ENCODE results near the gene NUAK2.

DNA sequence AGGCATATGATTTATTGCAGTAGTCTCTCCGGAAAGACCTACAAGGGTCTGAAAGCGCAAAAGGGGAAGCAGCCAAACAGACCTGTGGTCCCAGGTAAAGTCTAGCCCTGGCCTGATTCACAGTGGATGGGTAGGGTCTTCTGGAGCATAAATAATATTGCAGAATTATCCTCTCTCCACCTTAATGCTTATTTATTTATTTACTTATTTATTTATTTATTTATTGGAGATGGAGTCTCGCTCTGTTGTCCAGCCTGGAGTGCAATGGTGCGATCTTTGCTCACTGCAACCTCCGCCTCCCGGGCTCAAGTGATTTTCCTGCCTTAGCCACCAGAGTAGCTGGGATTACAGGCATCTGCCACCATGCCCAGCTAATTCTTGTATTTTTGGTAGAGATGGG, 46.9 kb upstream of the NUAK2 start:
- TF ChIP-seq, protein P1, sequence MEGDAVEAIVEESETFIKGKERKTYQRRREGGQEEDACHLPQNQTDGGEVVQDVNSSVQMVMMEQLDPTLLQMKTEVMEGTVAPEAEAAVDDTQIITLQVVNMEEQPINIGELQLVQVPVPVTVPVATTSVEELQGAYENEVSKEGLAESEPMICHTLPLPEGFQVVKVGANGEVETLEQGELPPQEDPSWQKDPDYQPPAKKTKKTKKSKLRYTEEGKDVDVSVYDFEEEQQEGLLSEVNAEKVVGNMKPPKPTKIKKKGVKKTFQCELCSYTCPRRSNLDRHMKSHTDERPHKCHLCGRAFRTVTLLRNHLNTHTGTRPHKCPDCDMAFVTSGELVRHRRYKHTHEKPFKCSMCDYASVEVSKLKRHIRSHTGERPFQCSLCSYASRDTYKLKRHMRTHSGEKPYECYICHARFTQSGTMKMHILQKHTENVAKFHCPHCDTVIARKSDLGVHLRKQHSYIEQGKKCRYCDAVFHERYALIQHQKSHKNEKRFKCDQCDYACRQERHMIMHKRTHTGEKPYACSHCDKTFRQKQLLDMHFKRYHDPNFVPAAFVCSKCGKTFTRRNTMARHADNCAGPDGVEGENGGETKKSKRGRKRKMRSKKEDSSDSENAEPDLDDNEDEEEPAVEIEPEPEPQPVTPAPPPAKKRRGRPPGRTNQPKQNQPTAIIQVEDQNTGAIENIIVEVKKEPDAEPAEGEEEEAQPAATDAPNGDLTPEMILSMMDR (IDR thresholded peaks at IDR 0.05; ENCODE audit: low read length), result no peak
- no peak for TF ChIP-seq EZH2 (IDR thresholded peaks at IDR 0.05; ENCODE audit: borderline replicate concordance, low read length)

Data from OCI-LY1 (cell line).